HepG2 (cell line): Measurements from ENCODE around the gene PASD1. TPM values are rescaled to one million over a fixed set of nuclear protein-coding genes. Genes with fewer than 3 reads are reported as not detected.

Source experiments
- CENPBD1 ChIP-seq: sonication (generic); formaldehyde crosslinking; IDR thresholded peaks from 2 replicates; pipeline ENCODE4 v1.8.0; 2022; ENCODE audit warnings: missing genetic modification reagents, low read depth, mild to moderate bottlenecking, borderline replicate concordance
- DMAP1 ChIP-seq: IDR thresholded peaks from 2 replicates; pipeline ENCODE4 v1.6.1; 2016
- MAFF ChIP-seq: IDR thresholded peaks from 2 replicates; pipeline ENCODE4 v1.6.1; 2011; ENCODE audit warnings: low read depth, low read length, improper control_type of control experiment
- RNF2 ChIP-seq: fragments of 450-650 bp; conservative IDR thresholded peaks from 2 replicates; pipeline ENCODE4 v1.6.1; 2016; ENCODE audit warnings: low read depth
- SMARCE1 ChIP-seq: fragments of 450-650 bp; IDR thresholded peaks from 2 replicates; pipeline ENCODE4 v1.6.1; 2017; ENCODE audit warnings: borderline replicate concordance
- YY1 ChIP-seq: IDR thresholded peaks from 2 replicates; pipeline ENCODE4 v1.6.1; 2011; ENCODE audit warnings: low read length, low read depth, moderate library complexity, mild to moderate bottlenecking; ENCODE audit not compliant: insufficient read depth, insufficient replicate concordance
- ZFX ChIP-seq: sonication (generic); formaldehyde crosslinking; IDR thresholded peaks from 2 replicates; pipeline ENCODE4 v1.4.0; 2020; ENCODE audit warnings: mild to moderate bottlenecking, low read depth, missing genetic modification reagents, moderate library complexity
- ZFY ChIP-seq: sonication (generic); formaldehyde crosslinking; IDR thresholded peaks from 2 replicates; pipeline ENCODE4 v1.4.0; 2020; ENCODE audit warnings: missing genetic modification reagents
- ZKSCAN5 ChIP-seq: sonication (generic); formaldehyde crosslinking; IDR thresholded peaks from 2 replicates; pipeline ENCODE4 v1.5.1; 2020; ENCODE audit warnings: mild to moderate bottlenecking, missing genetic modification reagents
- ZNF12 ChIP-seq: sonication (generic); formaldehyde crosslinking; IDR thresholded peaks from 2 replicates; pipeline ENCODE4 v1.5.0; 2020; ENCODE audit warnings: missing genetic modification reagents
- ZNF556 ChIP-seq: sonication (generic); formaldehyde crosslinking; IDR thresholded peaks from 2 replicates; pipeline ENCODE4 v1.4.0; 2020; ENCODE audit warnings: mild to moderate bottlenecking, missing genetic modification reagents, borderline replicate concordance
- ZNF720 ChIP-seq: sonication (generic); formaldehyde crosslinking; IDR thresholded peaks from 2 replicates; pipeline ENCODE4 v1.4.0; 2020; ENCODE audit warnings: missing genetic modification reagents
- polyA plus RNA-seq, 8 experiments: library from polyadenylated mRNA; depleted of rRNA in 3 of 8; stranded (reverse) in 7 of 8; unstranded in 1 of 8; fragments of >200 nt; fragmentation: Illumina TruSeq in 4 of 8; extraction: Trizol in 4 of 8; gene quantifications; 2 replicates each; pipeline versions ENCODE4 v1.2.1 to v1.2.3, GENCODE V29; 2011 to 2016; ENCODE audit warnings: low read depth in 4 of 8, missing spikeins in 1 of 8, mixed read lengths in 1 of 8; ENCODE audit not compliant: insufficient read depth in 1 of 8
- total RNA-seq, 5 experiments: library from RNA; depleted of rRNA; stranded (reverse); fragments of >200 nt; fragmentation: Illumina TruSeq; extraction: Trizol; gene quantifications; 2 replicates each; pipeline ENCODE4 v1.2.3, GENCODE V29; 2016; ENCODE audit warnings: low read depth in 1 of 5
- TF ChIP-seq, protein P1 (sequence below): sonication (generic); formaldehyde crosslinking; IDR thresholded peaks from 2 replicates; pipeline ENCODE4 v1.8.0; 2022; ENCODE audit warnings: mild to moderate bottlenecking, missing genetic modification reagents; ENCODE audit not compliant: insufficient replicate concordance
- TF ChIP-seq, protein P2 (sequence below): IDR thresholded peaks from 2 replicates; pipeline ENCODE4 v1.6.1; 2012; ENCODE audit warnings: low read depth, low read length, improper control_type of control experiment

Gene PASD1
- total and polyA plus RNA-seq, 2 of the 13 experiments (the other 11 are each of a cell fraction or from before 2014, with no cell fraction given) = not detected

DNA sequence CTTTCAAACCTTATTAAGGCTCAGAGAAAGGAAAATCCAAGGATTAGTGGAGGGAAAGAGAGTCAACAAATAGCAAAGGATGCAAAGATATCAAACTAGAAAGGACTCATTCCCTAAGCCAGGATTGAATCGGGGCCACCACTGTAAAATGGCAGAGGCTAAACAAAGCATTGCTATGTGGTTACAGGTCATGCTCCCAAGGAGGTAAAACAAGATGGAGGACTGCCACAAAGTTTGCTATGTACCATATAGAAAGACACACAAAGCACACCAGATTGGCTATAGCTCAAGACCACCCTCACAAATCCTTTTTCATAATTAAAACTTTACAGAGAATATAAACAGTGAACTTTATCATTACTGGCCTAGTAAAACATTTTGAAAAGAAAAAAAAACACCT lies 25.9 kb upstream of the PASD1 start (continued):
- no peak for TF ChIP-seq ZFX (CRISPR knock-in tag)
- TF ChIP-seq, protein P1, sequence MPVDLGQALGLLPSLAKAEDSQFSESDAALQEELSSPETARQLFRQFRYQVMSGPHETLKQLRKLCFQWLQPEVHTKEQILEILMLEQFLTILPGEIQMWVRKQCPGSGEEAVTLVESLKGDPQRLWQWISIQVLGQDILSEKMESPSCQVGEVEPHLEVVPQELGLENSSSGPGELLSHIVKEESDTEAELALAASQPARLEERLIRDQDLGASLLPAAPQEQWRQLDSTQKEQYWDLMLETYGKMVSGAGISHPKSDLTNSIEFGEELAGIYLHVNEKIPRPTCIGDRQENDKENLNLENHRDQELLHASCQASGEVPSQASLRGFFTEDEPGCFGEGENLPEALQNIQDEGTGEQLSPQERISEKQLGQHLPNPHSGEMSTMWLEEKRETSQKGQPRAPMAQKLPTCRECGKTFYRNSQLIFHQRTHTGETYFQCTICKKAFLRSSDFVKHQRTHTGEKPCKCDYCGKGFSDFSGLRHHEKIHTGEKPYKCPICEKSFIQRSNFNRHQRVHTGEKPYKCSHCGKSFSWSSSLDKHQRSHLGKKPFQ (CRISPR knock-in tag) = no peak
- TF ChIP-seq ZNF556 (CRISPR knock-in tag) = no peak
- 0 out of 2 replicates have a peak, but pooled peaks have one; percentile 5 for TF ChIP-seq ZFY
- TF ChIP-seq, protein P2, sequence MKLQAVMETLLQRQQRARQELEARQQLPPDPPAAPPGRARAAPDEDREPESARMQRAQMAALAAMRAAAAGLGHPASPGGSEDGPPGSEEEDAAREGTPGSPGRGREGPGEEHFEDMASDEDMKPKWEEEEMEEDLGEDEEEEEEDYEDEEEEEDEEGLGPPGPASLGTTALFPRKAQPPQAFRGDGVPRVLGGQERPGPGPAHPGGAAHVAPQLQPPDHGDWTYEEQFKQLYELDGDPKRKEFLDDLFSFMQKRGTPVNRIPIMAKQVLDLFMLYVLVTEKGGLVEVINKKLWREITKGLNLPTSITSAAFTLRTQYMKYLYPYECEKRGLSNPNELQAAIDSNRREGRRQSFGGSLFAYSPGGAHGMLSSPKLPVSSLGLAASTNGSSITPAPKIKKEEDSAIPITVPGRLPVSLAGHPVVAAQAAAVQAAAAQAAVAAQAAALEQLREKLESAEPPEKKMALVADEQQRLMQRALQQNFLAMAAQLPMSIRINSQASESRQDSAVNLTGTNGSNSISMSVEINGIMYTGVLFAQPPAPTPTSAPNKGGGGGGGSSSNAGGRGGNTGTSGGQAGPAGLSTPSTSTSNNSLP = no peak
- TF ChIP-seq RNF2 = no peak
- TF ChIP-seq CENPBD1 (CRISPR knock-in tag) = no peak
- TF ChIP-seq SMARCE1 = no peak
- TF ChIP-seq DMAP1 (CRISPR knock-in tag) = no peak
- TF ChIP-seq ZKSCAN5 (CRISPR knock-in tag) = no peak
- TF ChIP-seq ZNF720 (CRISPR knock-in tag) = no peak
- TF ChIP-seq YY1 = peak; percentile 73
- TF ChIP-seq ZNF12 (CRISPR knock-in tag) = no peak
- TF ChIP-seq MAFF = no peak
